GM18498 (cell line): ENCODE measurements around the gene OPHN1.
"Not testable (repeated sequence)": the region's sequence is repeated elsewhere in the genome, so short reads cannot be mapped to it uniquely, and the experiment has no call there.

Experiments used
- ATAC-seq: cut with Tn5 transposase; IDR thresholded peaks from one replicate; pipeline ENCODE4 v1.9.1; 2021; ENCODE audit warnings: mild to moderate bottlenecking, moderate library complexity; ENCODE audit not compliant: unreplicated experiment

The OPHN1 gene

GRCh38 chrX:68365341-68365740 lies 68.0 kb downstream of the OPHN1 start:
- ATAC-seq, result no peak

- ATAC-seq, result no peak
Observed at GRCh38 chrX:68363984-68364383, 69.3 kb downstream of the OPHN1 start.

- ATAC-seq, result no peak
Observed at GRCh38 chrX:68358679-68359078, 74.6 kb downstream of the OPHN1 start.

GRCh38 chrX:68355629-68355920 lies 77.7 kb downstream of the OPHN1 start:
- ATAC-seq, result no peak

GRCh38 chrX:68354879-68355628 lies 78.2 kb downstream of the OPHN1 start:
- ATAC-seq, result no peak

- ATAC-seq, result no peak
Observed at GRCh38 chrX:68345025-68345424, 88.3 kb downstream of the OPHN1 start.

GRCh38 chrX:68343551-68343950 lies 89.7 kb downstream of the OPHN1 start:
- no peak for ATAC-seq

GRCh38 chrX:68332201-68332731 lies 101.0 kb downstream of the OPHN1 start:
- no peak for ATAC-seq

GRCh38 chrX:68326841-68327240 lies 106.5 kb downstream of the OPHN1 start:
- not testable (repeated sequence) for ATAC-seq

GRCh38 chrX:68307769-68308168 lies 125.5 kb downstream of the OPHN1 start:
- ATAC-seq, result no peak

GRCh38 chrX:68304602-68305001 lies 128.7 kb downstream of the OPHN1 start:
- no peak for ATAC-seq

- ATAC-seq, result no peak
Observed at GRCh38 chrX:68299898-68300297, 133.4 kb downstream of the OPHN1 start.

- no peak for ATAC-seq
Observed at GRCh38 chrX:68292471-68292870, 140.8 kb downstream of the OPHN1 start.

- ATAC-seq, result no peak
Observed at GRCh38 chrX:68288127-68288526, 145.2 kb downstream of the OPHN1 start.

GRCh38 chrX:68287419-68287818 lies 145.9 kb downstream of the OPHN1 start:
- ATAC-seq, result no peak

GRCh38 chrX:68286980-68287379 lies 146.3 kb downstream of the OPHN1 start:
- no peak for ATAC-seq

- no peak for ATAC-seq
Observed at GRCh38 chrX:68286076-68286475, 147.2 kb downstream of the OPHN1 start.

GRCh38 chrX:68284281-68284904 lies 148.9 kb downstream of the OPHN1 start:
- ATAC-seq, result no peak

- ATAC-seq, result no peak
Observed at GRCh38 chrX:68273887-68274286, 159.4 kb downstream of the OPHN1 start.

- not testable (repeated sequence) for ATAC-seq
Observed at GRCh38 chrX:68264793-68265192, 168.5 kb downstream of the OPHN1 start.

GRCh38 chrX:68261060-68261672 lies 172.1 kb downstream of the OPHN1 start:
- no peak for ATAC-seq

- no peak for ATAC-seq
Observed at GRCh38 chrX:68256990-68257389, 176.3 kb downstream of the OPHN1 start.
